Keratinocyte (primary cell): ENCODE results near the gene USP31. TPM values are rescaled to one million over a fixed set of nuclear protein-coding genes. Genes with fewer than 3 reads are reported as not detected.

ENCODE experiments used
- DNase-seq: peaks from one replicate; pipeline ENCODE4 v3.0.0-alpha.2; 2011; ENCODE audit warnings: low read depth, missing footprints, low spot score
- FAIRE-seq: peaks from 2 replicates; lab custom pipeline; 2011; peaks lifted over from hg19 to GRCh38; lab: Jason Lieb, UNC
- H2AFZ ChIP-seq: 2 replicates; pipeline ENCODE4 v1.6.0; 2012; ENCODE audit warnings: low read length, control low read depth, inconsistent platforms; ENCODE audit not compliant: control insufficient read depth
- H3K27ac ChIP-seq: 2 replicates; pipeline ENCODE4 v1.5.1; 2011; ENCODE audit warnings: low read length; ENCODE audit not compliant: control insufficient read depth, insufficient read depth
- H3K27me3 ChIP-seq: 3 replicates; pipeline ENCODE4 v1.6.0; 2011; ENCODE audit warnings: low read length; ENCODE audit not compliant: control insufficient read depth, insufficient read depth; ENCODE audit errors: extremely low read depth
- H3K36me3 ChIP-seq, 2 experiments: 2 replicates in 1 of 2; 3 replicates in 1 of 2; pipeline ENCODE4 v1.5.1; 2011; ENCODE audit warnings: low read length in 2 of 2, mild to moderate bottlenecking in 1 of 2; ENCODE audit not compliant: control insufficient read depth in 2 of 2, insufficient read depth in 2 of 2; ENCODE audit errors: extremely low read depth in 1 of 2
- H3K4me1 ChIP-seq: 3 replicates; pipeline ENCODE4 v1.5.1; 2011; ENCODE audit warnings: low read length; ENCODE audit not compliant: control insufficient read depth, insufficient read depth; ENCODE audit errors: extremely low read depth
- H3K4me2 ChIP-seq: 3 replicates; pipeline ENCODE4 v1.6.0; 2011; ENCODE audit warnings: low read depth, low read length; ENCODE audit not compliant: control insufficient read depth, insufficient read depth; ENCODE audit errors: extremely low read depth
- H3K4me3 ChIP-seq, 3 experiments: fragments of 200-600 bp in 1 of 3; sonication (generic) in 1 of 3; 2 replicates in 2 of 3; 3 replicates in 1 of 3; pipeline ENCODE4 v1.5.1; 2011 to 2016; ENCODE audit warnings: low read length in 3 of 3, mild to moderate bottlenecking in 3 of 3, control low read depth in 2 of 3, inconsistent platforms in 1 of 3, low read depth in 1 of 3, mixed read lengths in 1 of 3, mixed run types in 1 of 3, moderate library complexity in 1 of 3; ENCODE audit not compliant: control insufficient read depth in 2 of 3, insufficient read depth in 2 of 3; ENCODE audit errors: extremely low read depth in 1 of 3
- H3K79me2 ChIP-seq: 2 replicates; pipeline ENCODE4 v1.6.0; 2012; ENCODE audit warnings: low read length; ENCODE audit not compliant: control insufficient read depth, insufficient read depth
- H3K9ac ChIP-seq: 3 replicates; pipeline ENCODE4 v1.6.0; 2011; ENCODE audit warnings: low read length; ENCODE audit not compliant: control insufficient read depth, insufficient read depth; ENCODE audit errors: extremely low read depth
- H3K9me1 ChIP-seq: 3 replicates; pipeline ENCODE4 v1.6.0; 2011; ENCODE audit warnings: low read length; ENCODE audit not compliant: control insufficient read depth, insufficient read depth; ENCODE audit errors: extremely low read depth
- H3K9me3 ChIP-seq: 2 replicates; pipeline ENCODE4 v1.5.1; 2012; ENCODE audit warnings: low read depth, low read length; ENCODE audit not compliant: control insufficient read depth
- H4K20me1 ChIP-seq: 3 replicates; pipeline ENCODE4 v1.6.0; 2011; ENCODE audit warnings: low read length; ENCODE audit not compliant: control insufficient read depth, insufficient read depth; ENCODE audit errors: extremely low read depth
- EZH2 ChIP-seq: IDR thresholded peaks from one replicate; pipeline ENCODE4 v1.6.1; 2012; ENCODE audit warnings: inconsistent platforms, mild to moderate bottlenecking, low read length, moderate library complexity
- dilution Hi-C: fragments of 300-500 bp; cut with MboI; formaldehyde crosslinking; loops from one replicate; pipeline ENCODE4 v1.7.0; 2020; ENCODE audit warnings: low sequenced_read_pairs; ENCODE audit not compliant: extremely low pct_ligation_motif_present
- polyA plus RNA-seq, 5 experiments: library from polyadenylated mRNA; depleted of rRNA in 3 of 5; stranded (reverse) in 3 of 5; stranded (forward) in 1 of 5; unstranded in 1 of 5; fragments of >200 nt; gene quantifications; 1 replicate in 1 of 5; 2 replicates in 3 of 5; 3 replicates in 1 of 5; pipeline versions ENCODE4 v1.2.1 to v1.2.3, GENCODE V29; 2011 to 2012; ENCODE audit warnings: missing spikeins in 2 of 5, low read depth in 1 of 5, low replicate concordance in 1 of 5
- TF ChIP-seq, protein P1 (sequence below), 3 experiments: IDR thresholded peaks in 1 of 3; conservative IDR thresholded peaks in 1 of 3; optimal IDR thresholded peaks in 1 of 3; 2 replicates in 2 of 3; 3 replicates in 1 of 3; pipeline versions ENCODE3 to v1.5.1; 2011; ENCODE audit warnings: low read length in 3 of 3, mild to moderate bottlenecking in 3 of 3, moderate library complexity in 2 of 3, control low read depth in 1 of 3, inconsistent platforms in 1 of 3; ENCODE audit not compliant: insufficient read depth in 2 of 3; ENCODE audit errors: extremely low read depth in 1 of 3

USP31 gene
- polyA plus RNA-seq, 1 donor (not counting 4 experiments of a cell fraction or from before 2014, with no cell fraction given): 16.3 TPM

DNA sequence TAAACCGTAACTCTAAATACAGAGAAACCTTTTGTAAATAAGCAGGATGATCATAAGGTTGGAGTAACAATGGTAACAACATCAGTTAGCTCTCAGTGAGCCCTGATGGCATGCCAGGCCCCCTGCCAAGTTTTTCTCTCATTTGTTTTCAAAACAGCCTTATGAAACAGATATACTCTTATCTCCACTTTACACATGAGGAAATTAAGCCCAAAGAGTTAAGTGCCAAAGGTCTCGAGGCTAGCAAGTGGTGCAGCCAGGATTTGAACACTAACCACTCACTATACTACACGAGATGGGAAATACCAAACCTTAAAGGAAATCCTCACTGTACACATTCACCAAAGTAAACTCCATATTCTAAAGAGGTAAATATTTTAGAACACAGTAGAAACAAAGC, 15.0 kb downstream of the USP31 start:
- Histone ChIP-seq H3K4me3 (no peak overlapping the region), H3K36me3 (peaks cover 0 to 3% of the 10 kb centered on the region in 2 experiments), H3K79me2 (peaks cover 100% of the 10 kb centered on the region), H3K4me1 (peaks cover 16% of the 10 kb centered on the region), H3K9me1 (peaks cover 4% of the 10 kb centered on the region), H3K9me3 (peaks cover 7% of the 10 kb centered on the region), H3K27ac (peak overlapping the region; percentile 1), H3K4me2 (no peak overlapping the region), H4K20me1 (peaks cover 2% of the 10 kb centered on the region), H3K9ac (no peak overlapping the region), H3K27me3 (no peaks in the 10 kb centered on the region), H2AFZ (no peak overlapping the region)
- dilution Hi-C loops: no loop called here
- DNase-seq (no peak), FAIRE-seq (no peak)
- TF ChIP-seq, protein P1, sequence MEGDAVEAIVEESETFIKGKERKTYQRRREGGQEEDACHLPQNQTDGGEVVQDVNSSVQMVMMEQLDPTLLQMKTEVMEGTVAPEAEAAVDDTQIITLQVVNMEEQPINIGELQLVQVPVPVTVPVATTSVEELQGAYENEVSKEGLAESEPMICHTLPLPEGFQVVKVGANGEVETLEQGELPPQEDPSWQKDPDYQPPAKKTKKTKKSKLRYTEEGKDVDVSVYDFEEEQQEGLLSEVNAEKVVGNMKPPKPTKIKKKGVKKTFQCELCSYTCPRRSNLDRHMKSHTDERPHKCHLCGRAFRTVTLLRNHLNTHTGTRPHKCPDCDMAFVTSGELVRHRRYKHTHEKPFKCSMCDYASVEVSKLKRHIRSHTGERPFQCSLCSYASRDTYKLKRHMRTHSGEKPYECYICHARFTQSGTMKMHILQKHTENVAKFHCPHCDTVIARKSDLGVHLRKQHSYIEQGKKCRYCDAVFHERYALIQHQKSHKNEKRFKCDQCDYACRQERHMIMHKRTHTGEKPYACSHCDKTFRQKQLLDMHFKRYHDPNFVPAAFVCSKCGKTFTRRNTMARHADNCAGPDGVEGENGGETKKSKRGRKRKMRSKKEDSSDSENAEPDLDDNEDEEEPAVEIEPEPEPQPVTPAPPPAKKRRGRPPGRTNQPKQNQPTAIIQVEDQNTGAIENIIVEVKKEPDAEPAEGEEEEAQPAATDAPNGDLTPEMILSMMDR (optimal IDR thresholded peaks at IDR 0.05 in 1 of 3, IDR thresholded peaks at IDR 0.05 in 1 of 3, conservative IDR thresholded peaks at IDR 0.05 in 1 of 3; ENCODE audit: extremely low read depth in 1 of 3, insufficient read depth in 2 of 3, low read length in 3 of 3): no peak
- no peak for TF ChIP-seq EZH2

DNA sequence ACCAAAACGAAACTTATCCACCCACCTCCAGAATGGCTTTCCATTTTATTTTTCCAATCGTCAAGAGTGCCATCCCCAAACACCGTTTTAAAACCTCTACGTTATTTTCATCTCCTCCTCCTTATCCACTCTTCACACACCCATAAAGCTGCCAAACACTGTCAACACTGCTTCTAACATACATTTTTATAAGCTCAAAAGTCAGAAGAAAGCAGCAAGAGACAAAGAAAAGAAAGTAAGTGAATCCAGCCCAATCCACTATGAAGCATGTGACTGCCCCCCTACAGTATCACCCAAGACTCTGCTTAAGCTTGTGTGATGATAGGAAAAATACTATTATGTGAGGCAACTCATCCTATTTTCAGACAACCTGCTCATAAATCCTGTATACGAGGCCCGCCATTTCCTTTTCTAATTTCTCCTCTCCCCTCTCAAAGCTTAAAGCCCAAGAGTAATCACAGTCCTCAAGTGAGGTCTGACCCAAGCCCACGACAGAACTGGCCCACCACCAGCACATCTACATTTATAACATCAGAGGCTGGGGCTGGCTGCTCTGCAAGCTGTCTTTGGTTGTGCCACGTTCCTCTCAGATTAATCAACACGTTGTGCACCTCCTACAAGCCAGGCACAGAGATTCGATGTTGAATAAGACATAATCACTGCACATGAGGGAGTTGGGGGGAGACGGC, 16.3 kb downstream of the USP31 start:
- peak overlapping the region; percentile 43 for H3K9ac ChIP-seq
- H3K79me2 ChIP-seq: peaks cover 100% of the 10 kb centered on the region
- peaks cover 4% of the 10 kb centered on the region for H3K9me1 ChIP-seq
- H3K9me3 ChIP-seq: peaks cover 7% of the 10 kb centered on the region
- dilution Hi-C loops: no loop called here
- TF ChIP-seq, protein P1 (optimal IDR thresholded peaks at IDR 0.05 in 1 of 3, IDR thresholded peaks at IDR 0.05 in 1 of 3, conservative IDR thresholded peaks at IDR 0.05 in 1 of 3; ENCODE audit: extremely low read depth in 1 of 3, insufficient read depth in 2 of 3, low read length in 3 of 3): no peak
- no peak for TF ChIP-seq EZH2
- H3K27ac ChIP-seq: peak overlapping the region; percentile 66
- peak overlapping the region; percentile 86 for H3K4me2 ChIP-seq
- FAIRE-seq: peak; percentile 81
- H3K4me3 ChIP-seq: peak overlapping the region in 2 of 3 experiments; percentile 43 to 47
- peaks cover 0 to 3% of the 10 kb centered on the region in 2 experiments for H3K36me3 ChIP-seq
- peaks cover 19% of the 10 kb centered on the region for H3K4me1 ChIP-seq
- no peak for DNase-seq
- H3K27me3 ChIP-seq: no peaks in the 10 kb centered on the region
- H4K20me1 ChIP-seq: peaks cover 2% of the 10 kb centered on the region
- H2AFZ ChIP-seq: no peak overlapping the region
